Mammary epithelial cell (primary cell): ENCODE results near the gene LRP10.

Source experiments
- CTCF ChIP-seq, 2 donors: IDR thresholded peaks in 1 of 2; conservative IDR thresholded peaks in 1 of 2; 2 replicates each; pipeline ENCODE4 v1.5.1; 2011 to 2012; ENCODE audit warnings: inconsistent platforms in 2 of 2, low read length in 2 of 2, mild to moderate bottlenecking in 2 of 2, control low read depth in 1 of 2, low read depth in 1 of 2; ENCODE audit not compliant: insufficient read depth in 1 of 2; ENCODE audit errors: extremely low read depth in 1 of 2
- EZH2 ChIP-seq: IDR thresholded peaks from 2 replicates; pipeline ENCODE4 v1.6.1; 2012; ENCODE audit warnings: low read length, inconsistent platforms, borderline replicate concordance

- TF ChIP-seq CTCF (conservative IDR thresholded peaks at IDR 0.05 in 1 of 2, IDR thresholded peaks at IDR 0.05 in 1 of 2; ENCODE audit: extremely low read depth in 1 of 2, insufficient read depth in 1 of 2, low read depth in 1 of 2, low read length in 2 of 2) (no peak), EZH2 (no peak)
Measured at GRCh38 chr14:22837114-22837749, 34.3 kb upstream of the LRP10 start.
